HEK293T (cell line): ENCODE measurements around the gene TRIM10.

Experiments
- ARNT ChIP-seq: fragments of 450-650 bp; IDR thresholded peaks from 2 replicates; pipeline ENCODE4 v1.6.1; 2017; ENCODE audit warnings: mild to moderate bottlenecking
- BHLHE40 ChIP-seq: fragments of 450-650 bp; IDR thresholded peaks from 2 replicates; pipeline ENCODE4 v1.6.1; 2016; ENCODE audit warnings: mild to moderate bottlenecking, moderate library complexity, borderline replicate concordance
- ELF4 ChIP-seq: fragments of 450-650 bp; IDR thresholded peaks from 2 replicates; pipeline ENCODE4 v1.6.1; 2017; ENCODE audit warnings: antibody characterized with exemption
- FOXK2 ChIP-seq: fragments of 450-650 bp; IDR thresholded peaks from 2 replicates; pipeline ENCODE4 v1.6.1; 2016; ENCODE audit warnings: mild to moderate bottlenecking
- FOXM1 ChIP-seq: fragments of 450-650 bp; IDR thresholded peaks from 2 replicates; pipeline ENCODE4 v1.6.1; 2017; ENCODE audit warnings: mild to moderate bottlenecking, borderline replicate concordance
- HDGF ChIP-seq: fragments of 450-650 bp; IDR thresholded peaks from 2 replicates; pipeline ENCODE4 v1.6.1; 2017; ENCODE audit warnings: antibody characterized with exemption, borderline replicate concordance
- LEF1 ChIP-seq: fragments of 450-650 bp; IDR thresholded peaks from 2 replicates; pipeline ENCODE4 v1.6.1; 2017; ENCODE audit warnings: mild to moderate bottlenecking, borderline replicate concordance
- NFRKB ChIP-seq: fragments of 450-650 bp; IDR thresholded peaks from 2 replicates; pipeline ENCODE4 v1.6.1; 2016; ENCODE audit warnings: mild to moderate bottlenecking, moderate library complexity
- PKNOX1 ChIP-seq: fragments of 450-650 bp; IDR thresholded peaks from 2 replicates; pipeline ENCODE4 v1.6.1; 2016
- SP1 ChIP-seq: fragments of 450-650 bp; IDR thresholded peaks from 2 replicates; pipeline ENCODE4 v1.6.1; 2017
- SUZ12 ChIP-seq: fragments of 450-650 bp; IDR thresholded peaks from 2 replicates; pipeline ENCODE4 v1.6.1; 2016; ENCODE audit warnings: mild to moderate bottlenecking
- TARDBP ChIP-seq: fragments of 450-650 bp; IDR thresholded peaks from 2 replicates; pipeline ENCODE4 v1.6.1; 2016
- ZNF384 ChIP-seq: fragments of 450-650 bp; IDR thresholded peaks from 2 replicates; pipeline ENCODE4 v1.6.1; 2016

GRCh38 chr6:30164714-30165113 is 3.7 kb upstream of the TRIM10 start:
- TF ChIP-seq NFRKB = no peak
- no peak for TF ChIP-seq FOXM1
- TF ChIP-seq PKNOX1 = no peak
- no peak for TF ChIP-seq SUZ12
- no peak for TF ChIP-seq SP1
- no peak for TF ChIP-seq BHLHE40
- no peak for TF ChIP-seq ELF4
- no peak for TF ChIP-seq ARNT
- TF ChIP-seq ZNF384 = no peak
- TF ChIP-seq TARDBP = no peak
- TF ChIP-seq FOXK2 = no peak
- TF ChIP-seq LEF1 = no peak
- no peak for TF ChIP-seq HDGF
